Measurements from ENCODE around the gene KLHDC7B.
A peak's percentile ranks its signal among the peaks of the same experiment; 100 is the strongest.
"Not testable (repeated sequence)": the region's sequence is repeated elsewhere in the genome, so short reads cannot be mapped to it uniquely, and the experiment has no call there.

KLHDC7B gene

GRCh38 chr22:50517495-50518260 is 28.0 kb upstream of the KLHDC7B start:
- no peak for FAIRE-seq

DNA sequence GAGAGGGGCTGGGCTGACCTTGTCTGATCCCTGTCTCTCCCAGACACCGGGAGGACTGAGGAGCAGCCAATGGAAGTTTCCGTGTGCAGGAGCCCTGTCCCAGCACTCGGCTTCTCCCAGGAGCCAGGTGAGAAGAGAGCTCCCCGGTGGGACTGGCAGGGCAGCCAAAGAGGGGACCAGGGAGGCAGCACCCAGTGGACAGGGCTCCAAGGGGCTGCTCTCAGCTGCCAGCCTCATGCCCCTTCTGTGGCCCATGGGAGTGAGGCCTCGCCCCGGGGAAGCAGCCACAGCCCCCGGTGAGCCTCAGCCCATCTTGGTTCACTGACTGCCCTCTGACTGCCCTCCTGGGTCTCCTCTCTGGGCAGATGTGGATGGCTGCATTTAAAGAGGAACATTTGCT is 27.1 kb upstream of the KLHDC7B start:
- FAIRE-seq = no peak

DNA sequence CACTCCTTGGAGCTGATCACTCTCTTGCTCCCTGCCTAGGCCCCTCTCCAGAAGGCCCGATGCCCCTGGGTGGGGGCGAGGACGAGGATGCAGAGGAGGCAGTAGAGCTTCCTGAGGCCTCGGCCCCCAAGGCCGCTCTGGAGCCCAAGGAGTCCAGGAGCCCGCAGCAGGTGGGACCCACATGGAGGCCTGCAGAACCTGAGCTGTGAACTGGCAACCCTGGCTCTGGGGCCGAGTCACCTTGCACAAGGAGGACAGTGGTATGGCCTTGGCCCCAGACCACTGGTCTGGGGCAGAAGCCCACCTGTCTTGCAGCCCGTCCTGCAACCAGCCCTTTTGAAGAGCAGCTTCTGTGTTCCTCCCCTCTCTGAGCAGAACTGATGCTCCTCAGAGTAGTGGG is 26.5 kb upstream of the KLHDC7B start:
- no peak for FAIRE-seq

- FAIRE-seq = not testable (repeated sequence)
Observed at GRCh38 chr22:50520184-50520583, 25.5 kb upstream of the KLHDC7B start.

DNA sequence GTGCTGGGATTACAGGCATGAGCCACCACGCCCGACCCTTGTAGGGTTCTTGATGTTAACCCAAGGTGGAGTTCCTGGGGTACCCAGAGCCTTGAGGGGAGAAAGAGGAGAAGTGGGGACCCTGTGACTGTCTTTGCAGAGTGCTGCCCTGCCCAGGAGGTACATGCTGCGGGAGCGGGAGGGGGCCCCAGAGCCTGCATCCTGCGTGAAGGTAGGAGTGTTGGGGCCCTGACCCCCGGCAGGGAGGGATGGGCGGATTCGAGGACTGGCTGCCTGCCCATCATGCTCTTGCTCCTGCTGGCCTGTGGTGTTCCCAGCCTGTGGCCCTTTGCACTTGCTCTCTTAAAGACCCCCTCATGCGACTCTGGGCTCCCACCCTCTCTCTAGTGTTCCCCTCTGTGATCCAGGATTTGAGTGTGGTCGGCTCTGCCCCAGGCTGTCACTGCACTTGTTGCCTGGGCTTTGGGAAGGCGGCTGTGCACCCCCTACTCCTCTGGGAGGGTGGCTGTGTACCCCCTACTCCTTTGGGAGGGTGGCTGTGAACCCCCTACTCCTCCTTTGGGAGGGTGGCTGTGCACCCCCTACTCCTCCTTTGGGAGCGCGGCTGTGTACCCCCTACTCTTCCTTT is 24.8 kb upstream of the KLHDC7B start:
- FAIRE-seq = no peak

GRCh38 chr22:50521710-50522109 is 24.0 kb upstream of the KLHDC7B start:
- FAIRE-seq = no peak

- no peak for FAIRE-seq
Observed at GRCh38 chr22:50522208-50522805, 23.4 kb upstream of the KLHDC7B start.

DNA sequence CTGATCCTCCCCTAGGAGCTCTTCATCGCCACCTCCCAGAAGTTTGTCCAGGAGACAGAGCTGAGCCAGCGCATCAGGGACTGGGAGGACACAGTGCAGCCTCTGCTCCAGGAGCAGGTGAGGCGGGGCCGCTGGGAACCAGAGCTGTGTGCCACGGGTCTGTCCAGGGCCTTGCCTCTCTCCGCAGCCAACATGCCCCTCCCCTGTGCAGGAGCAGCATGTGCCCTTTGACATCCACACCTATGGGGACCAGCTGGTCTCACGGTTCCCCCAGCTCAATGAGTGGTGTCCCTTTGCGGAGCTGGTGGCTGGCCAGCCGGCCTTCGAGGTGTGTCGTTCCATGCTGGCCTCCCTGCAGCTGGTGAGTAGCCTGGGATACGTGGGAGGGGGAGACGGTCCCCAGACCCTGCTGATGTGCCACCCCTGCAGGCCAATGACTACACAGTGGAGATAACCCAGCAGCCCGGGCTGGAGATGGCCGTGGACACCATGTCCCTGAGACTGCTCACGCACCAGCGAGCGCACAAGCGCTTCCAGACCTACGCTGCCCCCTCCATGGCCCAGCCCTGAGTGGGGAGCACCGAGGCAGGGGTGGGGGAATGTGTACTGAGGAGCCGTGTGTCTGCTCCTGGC is 22.8 kb upstream of the KLHDC7B start:
- FAIRE-seq = no peak

DNA sequence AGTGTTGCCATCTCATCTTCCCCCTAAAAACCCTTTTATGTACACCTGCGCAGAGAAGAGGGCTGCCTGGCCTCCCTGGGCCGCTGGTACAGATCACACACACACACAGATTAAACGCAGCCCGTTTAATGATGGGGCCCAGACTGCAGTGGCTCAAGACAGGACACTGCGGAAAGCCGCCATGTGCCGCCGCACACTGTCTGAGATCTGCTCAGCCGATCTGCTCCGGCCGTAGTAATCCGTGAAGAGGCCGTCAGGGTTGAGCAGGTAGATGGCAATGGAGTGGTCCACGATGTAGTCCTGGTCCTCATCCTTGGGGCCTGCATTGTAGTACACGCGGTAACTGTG is 22.3 kb upstream of the KLHDC7B start:
- FAIRE-seq = no peak

DNA sequence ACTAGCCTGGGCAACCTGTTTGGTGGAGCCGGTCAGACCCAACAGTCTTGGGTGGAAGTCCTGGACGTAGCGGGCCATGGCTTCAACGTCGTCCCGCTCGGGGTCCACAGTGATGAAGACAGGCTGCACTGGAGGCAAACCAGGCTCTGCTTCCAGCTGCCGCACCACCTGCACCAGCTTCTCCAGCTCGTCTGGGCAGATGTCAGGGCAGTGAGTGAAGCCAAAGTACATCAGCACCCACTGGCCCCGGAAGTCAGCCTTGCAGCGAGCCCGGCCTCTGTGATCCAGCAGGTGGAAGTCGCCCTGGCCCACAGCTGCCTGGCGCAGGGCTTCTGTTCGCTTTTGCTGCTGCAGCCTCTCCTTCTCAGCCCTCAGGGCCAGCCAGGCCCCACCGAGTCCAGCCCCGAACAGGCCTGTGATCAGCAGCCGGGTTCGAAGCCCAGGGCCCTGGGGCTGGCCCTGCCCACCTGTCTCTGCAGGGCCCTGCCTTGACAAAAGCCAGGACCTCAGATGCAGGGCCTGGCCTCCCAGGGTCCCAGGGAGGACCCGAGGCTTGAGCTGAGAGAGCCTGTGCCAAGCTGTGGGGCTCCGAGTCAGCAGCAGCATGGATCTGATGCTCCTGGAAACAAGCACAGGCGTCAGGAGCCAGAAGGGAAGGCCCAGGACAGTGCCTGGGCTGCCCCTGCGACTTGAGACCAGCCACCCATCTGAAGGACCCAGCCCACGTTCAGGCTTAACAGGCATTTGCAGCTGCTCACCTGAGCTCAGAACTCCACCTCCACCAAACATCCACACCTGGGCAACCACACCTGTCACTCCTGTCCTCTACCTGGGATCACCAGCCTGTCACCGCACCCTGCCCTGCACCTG is 21.7 kb upstream of the KLHDC7B start:
- no peak for FAIRE-seq

GRCh38 chr22:50524676-50525103 is 21.0 kb upstream of the KLHDC7B start:
- FAIRE-seq = no peak

DNA sequence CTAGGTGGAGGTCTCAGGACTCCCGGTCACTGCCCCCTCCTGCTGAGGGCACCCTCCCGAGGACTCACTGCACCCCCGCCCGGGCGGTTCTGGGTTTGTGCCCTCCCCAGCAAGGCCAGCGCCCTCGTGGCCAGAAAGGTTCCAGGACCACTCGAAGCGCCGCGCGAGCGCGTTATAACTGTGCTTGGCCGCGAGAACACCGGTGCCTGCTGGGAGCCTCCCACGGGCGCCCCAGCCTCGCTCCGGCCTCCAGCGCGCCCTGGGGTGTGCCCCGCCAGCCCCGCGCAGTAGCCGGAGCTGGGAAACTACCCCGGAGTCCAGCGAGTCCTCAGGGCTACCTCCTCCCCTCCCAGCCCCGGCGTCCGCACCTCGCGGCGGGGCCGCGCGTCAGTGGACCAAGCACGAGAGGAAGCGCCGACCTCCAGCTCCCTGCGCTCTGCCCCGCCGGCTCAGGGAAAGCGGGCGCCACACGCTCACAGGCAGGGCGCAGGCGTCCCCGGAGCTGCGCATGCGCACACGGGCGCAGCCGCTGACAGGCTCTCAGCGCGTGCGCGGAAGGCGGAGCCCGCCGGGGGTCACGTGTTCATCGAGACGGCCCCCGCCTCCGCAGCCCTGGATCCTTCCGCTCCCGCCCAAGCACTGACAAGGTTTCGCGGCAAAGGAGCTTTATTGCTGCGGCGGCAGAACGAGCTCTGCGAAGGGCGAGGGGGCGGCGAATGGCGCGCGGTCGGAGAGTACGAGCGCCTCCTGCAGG is 20.4 kb upstream of the KLHDC7B start, which contains the start of gene SCO2:
Gene SCO2, minus strand, starts transcription at position 495 of the 754 bp plus-strand sequence. CDS start 1,187 bp downstream, outside the sequence.
- peak; percentile 37 for FAIRE-seq

GRCh38 chr22:50525858-50526107 is 19.9 kb upstream of the KLHDC7B start:
- no peak for FAIRE-seq

DNA sequence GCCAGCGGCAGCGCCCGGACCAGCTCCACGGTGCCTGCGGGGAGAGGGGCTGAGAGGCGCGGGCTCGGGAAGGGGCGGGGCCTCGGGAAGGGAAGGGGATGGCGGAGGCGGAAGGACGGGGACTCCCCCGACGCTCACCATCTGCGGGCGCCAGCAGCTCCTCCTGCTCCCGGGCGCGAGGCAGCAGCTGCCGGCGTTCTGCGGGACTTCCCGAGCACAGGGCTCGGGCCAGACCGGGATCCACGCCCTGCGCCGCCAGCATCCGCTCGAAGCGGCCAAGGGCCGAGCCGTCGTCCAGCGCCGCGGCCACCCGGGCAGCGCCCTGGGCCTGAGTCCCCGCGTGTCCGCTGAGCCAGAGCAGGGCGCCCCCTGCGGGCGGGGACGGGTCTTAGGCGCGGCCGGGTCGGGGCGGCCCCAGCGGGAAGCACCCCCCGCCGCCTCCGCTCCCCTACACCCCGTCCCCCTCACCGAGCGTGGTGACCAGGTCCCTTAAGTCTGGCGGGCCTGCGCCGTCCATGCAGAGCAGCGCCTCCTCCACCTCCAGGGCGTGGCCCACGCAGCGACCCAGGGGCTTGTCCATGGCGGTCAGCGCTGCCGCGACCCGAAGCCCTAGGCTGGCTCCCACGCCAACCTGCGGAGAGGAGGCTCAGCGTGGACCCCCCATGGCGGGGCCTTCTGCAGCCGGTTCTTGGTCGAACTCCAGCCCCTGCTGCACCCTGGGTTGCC is 19.4 kb upstream of the KLHDC7B start:
- FAIRE-seq = no peak

DNA sequence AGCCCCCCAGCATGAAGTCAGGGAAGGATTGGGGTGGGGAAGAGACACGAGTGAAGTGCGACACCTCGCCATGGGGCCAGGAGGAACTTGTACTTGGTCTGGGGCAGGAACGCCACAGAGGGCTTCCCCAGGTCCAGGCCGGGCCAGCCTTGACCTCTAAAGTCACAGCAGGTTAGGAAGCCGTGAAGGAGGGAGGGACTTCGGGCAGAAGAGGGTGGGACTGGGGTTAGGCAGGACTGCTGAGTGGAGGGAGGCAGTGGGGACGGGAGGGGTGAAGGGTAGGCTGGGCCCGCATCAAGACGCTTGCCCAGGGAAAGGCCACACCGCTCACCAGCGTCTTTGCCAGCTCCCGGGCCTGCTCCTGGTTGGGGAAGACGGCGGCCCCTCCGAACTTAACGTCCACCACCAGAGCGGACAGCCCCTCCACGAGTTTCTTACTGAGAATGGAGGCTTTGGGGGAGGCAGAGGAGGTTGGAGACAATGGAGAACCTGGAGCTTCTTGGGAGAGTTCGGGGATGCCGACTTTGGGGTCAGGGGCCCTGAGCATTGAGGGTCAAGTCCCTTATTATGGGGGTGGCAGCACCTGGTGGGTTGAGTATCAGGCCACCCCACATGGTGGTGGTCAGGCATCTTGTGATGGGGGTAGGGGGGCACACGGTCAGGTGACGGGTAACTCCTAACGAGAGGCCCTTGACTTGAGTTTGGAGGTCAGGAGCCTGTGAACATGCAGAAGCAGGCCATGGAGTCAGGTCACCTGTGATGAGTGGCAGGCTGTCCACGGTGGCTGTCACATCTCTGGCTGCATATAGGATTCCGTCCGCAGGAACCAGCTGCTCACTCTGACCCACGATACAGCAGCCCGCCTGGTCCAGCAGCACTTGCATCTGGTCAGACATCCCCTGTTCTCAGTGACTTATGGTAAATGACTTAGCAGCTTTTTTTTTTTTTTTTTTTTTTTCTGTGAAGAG is 18.6 kb upstream of the KLHDC7B start:
- no peak for FAIRE-seq

GRCh38 chr22:50527921-50528681 is 17.6 kb upstream of the KLHDC7B start:
- FAIRE-seq = no peak

DNA sequence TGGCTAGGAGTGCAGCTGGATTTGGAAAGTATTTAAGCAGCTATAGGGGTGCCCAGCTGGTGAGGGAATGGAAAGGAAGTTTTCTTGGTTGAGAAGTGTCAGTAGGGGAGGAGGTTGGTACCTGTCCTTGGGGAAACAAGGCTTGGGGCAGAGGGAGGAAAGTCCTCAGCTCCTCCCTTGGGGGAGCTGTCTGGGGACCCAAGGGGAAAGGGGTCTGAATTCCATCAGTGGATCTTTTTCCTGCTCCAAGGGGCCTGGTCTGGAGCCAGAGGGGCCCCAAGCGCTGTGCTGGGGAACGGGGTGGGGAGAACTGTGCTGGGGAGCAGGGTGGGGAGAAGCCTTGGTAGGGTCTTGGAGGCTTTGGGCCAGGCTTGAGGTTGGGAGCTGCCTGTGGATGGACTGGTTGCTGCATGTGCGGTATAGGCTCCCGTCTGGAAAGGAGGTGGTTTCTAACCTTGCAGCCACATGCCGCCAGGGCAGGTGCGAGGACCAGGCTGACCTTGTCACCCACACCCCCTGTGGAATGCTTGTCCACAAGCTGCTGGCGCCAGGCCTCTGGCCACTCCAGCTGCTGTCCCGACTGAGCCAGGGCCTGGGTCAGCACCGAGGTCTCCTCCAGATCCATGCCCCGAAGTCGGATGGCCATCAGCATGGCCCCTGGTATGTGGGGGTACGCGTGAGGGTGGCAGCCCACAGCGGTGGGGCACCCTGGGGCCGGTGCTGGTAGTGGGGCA is 16.9 kb upstream of the KLHDC7B start:
- FAIRE-seq = no peak

DNA sequence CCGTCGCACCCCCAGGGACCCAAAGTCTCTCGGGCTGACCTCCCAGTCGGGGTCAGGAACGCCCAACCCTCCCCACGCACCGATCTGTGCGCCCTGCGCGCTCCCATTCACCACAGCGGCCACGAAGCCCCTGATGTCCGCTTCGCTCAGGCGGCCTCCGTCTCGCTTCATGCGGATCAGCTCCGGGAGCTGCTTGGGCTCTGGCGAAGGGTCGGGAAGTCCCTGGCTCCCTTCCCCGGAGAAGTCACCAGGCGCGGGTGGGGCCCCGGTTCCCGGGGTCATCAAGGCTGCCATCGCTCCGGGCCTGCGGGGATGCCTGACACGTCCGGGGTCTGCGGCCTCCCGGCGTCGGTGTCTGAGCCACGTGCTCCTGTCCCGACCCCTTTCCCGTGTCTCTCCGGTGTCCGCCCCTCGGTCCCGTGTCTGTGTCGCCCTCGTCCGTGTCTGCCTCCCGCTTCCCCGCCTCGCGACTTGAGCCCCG is 16.2 kb upstream of the KLHDC7B start:
- FAIRE-seq = no peak
